Lung microvascular endothelial cell (primary cell): ENCODE measurements around the gene FBXO42. TPM values are rescaled to one million over a fixed set of nuclear protein-coding genes. Genes with fewer than 3 reads are reported as not detected.

Source experiments
- DNase-seq, 2 donors: peaks; one replicate each; pipeline versions ENCODE4 v3.0.0 to v3.0.0-alpha.2; 2010; ENCODE audit warnings: low read depth in 2 of 2
- total RNA-seq: library from RNA; depleted of rRNA; stranded (reverse); fragments of >200 nt; gene quantifications from 2 replicates; pipeline ENCODE4 v1.2.1, GENCODE V29; 2014

The FBXO42 gene
- total RNA-seq = 5.2 and 6.3 TPM in 2 replicates

GRCh38 chr1:16351994-16352841, at the start of gene FBXO42:
Gene FBXO42 (minus strand): TSS chr1:16352480. CDS start chr1:16315418, 37,062 bp downstream.
- peak; percentile 93 to 94 for DNase-seq

- DNase-seq = no peak
Observed at GRCh38 chr1:16398371-16398953, 46.2 kb upstream of the FBXO42 start.

- no peak for DNase-seq
Observed at GRCh38 chr1:16397120-16397519, 44.8 kb upstream of the FBXO42 start.

GRCh38 chr1:16396591-16396990, 44.3 kb upstream of the FBXO42 start:
- DNase-seq = peak; percentile 26 to 72

GRCh38 chr1:16394977-16395376, 42.7 kb upstream of the FBXO42 start:
- no peak for DNase-seq

- DNase-seq = no peak
Observed at GRCh38 chr1:16393570-16394521, 41.6 kb upstream of the FBXO42 start.

GRCh38 chr1:16392740-16393569, 40.7 kb upstream of the FBXO42 start:
- DNase-seq = no peak

- no peak for DNase-seq
Observed at GRCh38 chr1:16391411-16391810, 39.1 kb upstream of the FBXO42 start.

- peak; percentile 52 to 82 for DNase-seq
Observed at GRCh38 chr1:16387201-16388188, 35.2 kb upstream of the FBXO42 start.

- peak in 1 of 2 donors; percentile 86 for DNase-seq
Observed at GRCh38 chr1:16386454-16387113, 34.3 kb upstream of the FBXO42 start.

- no peak for DNase-seq
Observed at GRCh38 chr1:16385659-16386453, 33.6 kb upstream of the FBXO42 start.

- DNase-seq = no peak
Observed at GRCh38 chr1:16383888-16384287, 31.6 kb upstream of the FBXO42 start.

GRCh38 chr1:16380868-16381267, 28.6 kb upstream of the FBXO42 start:
- no peak for DNase-seq

- no peak for DNase-seq
Observed at GRCh38 chr1:16378443-16378842, 26.2 kb upstream of the FBXO42 start.

GRCh38 chr1:16376971-16377370, 24.7 kb upstream of the FBXO42 start:
- DNase-seq = no peak

GRCh38 chr1:16375521-16376340, 23.5 kb upstream of the FBXO42 start:
- DNase-seq = peak; percentile 62 to 88

- no peak for DNase-seq
Observed at GRCh38 chr1:16374266-16374665, 22.0 kb upstream of the FBXO42 start.
